CD4-positive, alpha-beta T cell (primary cell): Measurements from ENCODE around the gene PHLDA2. TPM values are rescaled to one million over a fixed set of nuclear protein-coding genes. Genes with fewer than 3 reads are reported as not detected.
"Not testable (repeated sequence)": the region's sequence is repeated elsewhere in the genome, so short reads cannot be mapped to it uniquely, and the experiment has no call there.

Experiments used
- ATAC-seq: fragments of 200-7000 bp; cut with Tn5 transposase; one replicate; pipeline ENCODE4 v1.10.0; 2022; ENCODE audit warnings: mild to moderate bottlenecking; ENCODE audit not compliant: poor library complexity
- CTCF ChIA-PET: fragments of 350-600 bp; sonication (Branson Sonifier 250); formaldehyde crosslinking; loops from one replicate; lab custom pipeline; 2021; ENCODE audit warnings: antibody characterized with exemption, inconsistent platforms; lab: Charles Lee
- POLR2A ChIA-PET: fragments of 350-600 bp; sonication (Branson Sonifier 250); formaldehyde crosslinking; loops from one replicate; lab custom pipeline; 2021; ENCODE audit warnings: antibody characterized with exemption, inconsistent platforms; lab: Charles Lee
- DNase-seq, 14 experiments: peaks; one replicate each; pipeline ENCODE4 v3.0.0-alpha.2; 2013 to 2020; ENCODE audit warnings: mixed read lengths in 2 of 14
- H3K27ac ChIP-seq, 2 donors: one replicate each; pipeline versions ENCODE4 v1.5.1 to v1.7.0; 2013; ENCODE audit warnings: low read length in 2 of 2, low read depth in 1 of 2, mild to moderate bottlenecking in 1 of 2
- H3K27me3 ChIP-seq, 2 experiments: 1 replicate in 1 of 2; 2 replicates in 1 of 2; pipeline versions ENCODE4 v1.6.1 to v1.7.0; 2013; ENCODE audit warnings: low read length in 2 of 2, control low read depth in 1 of 2, mild to moderate bottlenecking in 1 of 2, moderate library complexity in 1 of 2; ENCODE audit not compliant: insufficient read depth in 2 of 2, control insufficient read depth in 1 of 2
- H3K36me3 ChIP-seq: one replicate; pipeline ENCODE4 v1.6.1; 2013; ENCODE audit warnings: low read length, control low read depth; ENCODE audit not compliant: insufficient read depth
- H3K4me1 ChIP-seq: one replicate; pipeline ENCODE4 v1.6.1; 2013; ENCODE audit warnings: low read length, control low read depth; ENCODE audit not compliant: insufficient read depth
- H3K4me3 ChIP-seq: one replicate; pipeline ENCODE4 v1.5.1; 2013; ENCODE audit warnings: mild to moderate bottlenecking, low read length, moderate library complexity
- H3K9me3 ChIP-seq, 2 experiments: 1 replicate in 1 of 2; 2 replicates in 1 of 2; pipeline versions ENCODE4 v1.6.1 to v1.7.0; 2013; ENCODE audit warnings: low read length in 2 of 2, mild to moderate bottlenecking in 2 of 2, control low read depth in 1 of 2, moderate library complexity in 1 of 2; ENCODE audit not compliant: control insufficient read depth in 1 of 2, insufficient read depth in 1 of 2
- H3K27ac Mint-ChIP-seq: one replicate; pipeline ENCODE4 v1.8.0; 2020; ENCODE audit warnings: mixed read lengths
- H3K27me3 Mint-ChIP-seq: one replicate; pipeline ENCODE4 v1.8.0; 2021; ENCODE audit warnings: mixed read lengths
- H3K36me3 Mint-ChIP-seq: one replicate; pipeline ENCODE4 v1.8.0; 2021; ENCODE audit warnings: low read depth, mixed read lengths
- H3K4me1 Mint-ChIP-seq: one replicate; pipeline ENCODE4 v1.8.0; 2021; ENCODE audit warnings: low read depth, mixed read lengths
- H3K4me3 Mint-ChIP-seq: one replicate; pipeline ENCODE4 v1.8.0; 2020; ENCODE audit warnings: mild to moderate bottlenecking, mixed read lengths
- H3K9me3 Mint-ChIP-seq: one replicate; pipeline ENCODE4 v1.8.0; 2020; ENCODE audit warnings: mixed read lengths
- intact Hi-C, 2 experiments: fragments of 100-400 bp; cut with DNase I in 1 of 2; cut with micrococcal nuclease in 1 of 2; formaldehyde crosslinking; loops; one replicate each; pipeline versions ENCODE4 v1.15.1 to v1.9.0; 2023 to 2025; cut with DNase I, micrococcal nuclease
- total RNA-seq, 174 experiments: library from RNA in 2 of 174; stranded (reverse) in 2 of 174; gene quantifications; one replicate each; pipeline ENCODE4 v1.2.3 and lab custom pipeline; 2021 to 2026
- TF ChIP-seq, protein P1 (sequence below): fragments of 200-600 bp; IDR thresholded peaks from one replicate; pipeline ENCODE4 v1.8.0; 2022; ENCODE audit warnings: antibody characterized with exemption, mild to moderate bottlenecking

Gene PHLDA2
- total RNA-seq, 2 experiments from 2014 or later: 1.1 to 1.3 TPM

- ATAC-seq (no peak), DNase-seq (no peak)
- no peaks in the 10 kb centered on the region for H3K27me3 Mint-ChIP-seq
- TF ChIP-seq, protein P1, sequence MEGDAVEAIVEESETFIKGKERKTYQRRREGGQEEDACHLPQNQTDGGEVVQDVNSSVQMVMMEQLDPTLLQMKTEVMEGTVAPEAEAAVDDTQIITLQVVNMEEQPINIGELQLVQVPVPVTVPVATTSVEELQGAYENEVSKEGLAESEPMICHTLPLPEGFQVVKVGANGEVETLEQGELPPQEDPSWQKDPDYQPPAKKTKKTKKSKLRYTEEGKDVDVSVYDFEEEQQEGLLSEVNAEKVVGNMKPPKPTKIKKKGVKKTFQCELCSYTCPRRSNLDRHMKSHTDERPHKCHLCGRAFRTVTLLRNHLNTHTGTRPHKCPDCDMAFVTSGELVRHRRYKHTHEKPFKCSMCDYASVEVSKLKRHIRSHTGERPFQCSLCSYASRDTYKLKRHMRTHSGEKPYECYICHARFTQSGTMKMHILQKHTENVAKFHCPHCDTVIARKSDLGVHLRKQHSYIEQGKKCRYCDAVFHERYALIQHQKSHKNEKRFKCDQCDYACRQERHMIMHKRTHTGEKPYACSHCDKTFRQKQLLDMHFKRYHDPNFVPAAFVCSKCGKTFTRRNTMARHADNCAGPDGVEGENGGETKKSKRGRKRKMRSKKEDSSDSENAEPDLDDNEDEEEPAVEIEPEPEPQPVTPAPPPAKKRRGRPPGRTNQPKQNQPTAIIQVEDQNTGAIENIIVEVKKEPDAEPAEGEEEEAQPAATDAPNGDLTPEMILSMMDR: no peak
- peaks cover 5% of the 10 kb centered on the region for H3K36me3 Mint-ChIP-seq
- intact Hi-C loops: no loop called here
- peaks cover 0 to 5% of the 10 kb centered on the region in 2 experiments for H3K9me3 ChIP-seq
- H3K27ac Mint-ChIP-seq: no peak overlapping the region
- no peak overlapping the region for H3K27ac ChIP-seq
- no peak overlapping the region for H3K4me3 Mint-ChIP-seq
- H3K4me1 ChIP-seq: peaks cover 8% of the 10 kb centered on the region
- no peaks in the 10 kb centered on the region for H3K27me3 ChIP-seq
- no peak overlapping the region for H3K4me3 ChIP-seq
- H3K9me3 Mint-ChIP-seq: no peaks in the 10 kb centered on the region
- peaks cover 3% of the 10 kb centered on the region for H3K36me3 ChIP-seq
- CTCF ChIA-PET: no interaction called here
- POLR2A ChIA-PET: no interaction called here
- peaks cover 13% of the 10 kb centered on the region for H3K4me1 Mint-ChIP-seq
These were observed 21.1 kb downstream of the PHLDA2 start for GRCh38 chr11:2908130-2908529.

DNA sequence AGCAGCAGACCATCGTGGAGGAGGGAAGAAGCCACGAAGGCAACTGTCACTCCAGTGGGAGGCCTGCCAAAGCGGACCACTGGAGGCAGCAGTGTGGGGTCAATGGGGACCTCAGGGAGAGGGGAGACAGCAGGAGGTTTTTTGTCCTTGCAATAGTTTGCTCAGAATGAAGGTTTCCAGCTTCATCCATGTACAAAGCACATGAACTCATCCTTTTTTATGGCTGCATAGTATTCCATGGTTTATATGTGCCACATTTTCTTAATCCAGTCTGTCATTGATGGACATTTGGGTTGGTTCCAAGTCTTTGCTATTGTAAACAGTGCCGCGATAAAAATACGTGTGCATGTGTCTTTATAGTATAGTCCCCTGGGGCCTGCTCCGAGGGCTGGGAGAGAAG is 23.9 kb downstream of the PHLDA2 start:
- H3K4me1 ChIP-seq: peaks cover 26% of the 10 kb centered on the region
- H3K27ac ChIP-seq, CTCF ChIA-PET, H3K4me3 ChIP-seq, DNase-seq, ATAC-seq, H3K9me3 ChIP-seq, H3K27me3 ChIP-seq, H3K9me3 Mint-ChIP-seq, H3K36me3 Mint-ChIP-seq, H3K4me3 Mint-ChIP-seq, intact Hi-C loops, POLR2A ChIA-PET, H3K27me3 Mint-ChIP-seq, H3K36me3 ChIP-seq, H3K27ac Mint-ChIP-seq: not testable (repeated sequence)
- peaks cover 23% of the 10 kb centered on the region for H3K4me1 Mint-ChIP-seq

DNA sequence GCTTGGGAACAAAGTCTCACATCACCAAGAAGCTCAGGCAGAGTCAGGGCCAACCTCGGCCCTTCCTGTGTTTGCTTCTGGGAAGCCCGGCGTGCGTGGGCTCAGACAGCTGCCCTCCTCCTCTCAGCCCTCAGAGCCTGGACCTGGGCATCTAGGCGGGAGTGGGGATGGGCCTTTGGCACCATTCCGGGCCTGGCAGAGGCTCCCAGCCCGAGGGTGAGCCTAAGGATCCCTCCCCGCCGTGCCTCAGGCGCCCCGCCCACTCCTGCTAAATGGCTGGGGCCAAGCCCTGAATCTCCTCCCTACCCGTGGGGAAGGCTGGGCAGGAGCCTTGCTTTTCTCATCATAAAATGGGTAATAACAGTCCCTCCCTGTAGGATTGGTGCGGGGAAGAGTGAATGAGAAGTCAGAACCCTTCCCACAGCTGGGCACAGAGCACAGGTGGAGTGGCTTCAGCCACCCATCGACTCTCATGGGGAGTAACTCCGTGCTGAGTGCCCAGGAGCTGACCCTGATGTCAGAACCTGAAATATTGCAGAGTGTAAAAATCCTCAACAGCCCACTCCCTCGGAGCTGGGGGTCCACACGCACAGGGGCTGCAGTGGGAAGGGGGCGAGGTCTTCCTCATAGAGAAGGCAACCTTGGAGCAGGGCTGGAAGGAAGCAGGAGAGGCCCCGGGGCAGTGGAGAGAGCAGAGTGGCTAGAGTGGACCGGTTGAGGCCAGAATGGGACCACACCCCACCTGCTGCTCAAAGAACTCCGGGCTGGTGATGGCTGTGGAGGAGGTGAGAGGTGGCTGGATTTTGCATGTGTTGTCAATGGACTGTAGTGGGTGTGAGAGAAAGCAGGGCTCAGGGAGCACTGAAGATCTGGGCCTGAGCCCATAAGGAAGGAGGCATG is 24.8 kb downstream of the PHLDA2 start:
- H3K4me1 ChIP-seq: peaks cover 34% of the 10 kb centered on the region
- TF ChIP-seq, protein P1: no peak
- H3K9me3 ChIP-seq: peaks cover 0 to 5% of the 10 kb centered on the region in 2 experiments
- Mint-ChIP-seq H3K4me3 (no peak overlapping the region), H3K27me3 (no peaks in the 10 kb centered on the region), H3K9me3 (no peaks in the 10 kb centered on the region), H3K36me3 (peaks cover 5% of the 10 kb centered on the region), H3K27ac (no peak overlapping the region), H3K4me1 (peaks cover 31% of the 10 kb centered on the region)
- CTCF ChIA-PET: interaction anchor here (3.0 kb wide), 1 partner anchor 12 kb away, joined by 13 read pairs; no protein-coding TSS in a partner anchor
- no peaks in the 10 kb centered on the region for H3K27me3 ChIP-seq
- peaks cover 3% of the 10 kb centered on the region for H3K36me3 ChIP-seq
- POLR2A ChIA-PET: no interaction called here
- H3K27ac ChIP-seq: no peak overlapping the region
- H3K4me3 ChIP-seq: no peak overlapping the region
- intact Hi-C loops: loop anchor here in 1 of 2 experiments (5.0 kb wide), 1 partner anchor 88 kb away; the partner anchor contains the start of gene NAP1L4
- ATAC-seq (no peak), DNase-seq (no peak)
